GM19099 (cell line): Measurements from ENCODE around the gene NT5C1B.

Experiments
- POLR2A ChIP-seq: IDR thresholded peaks from 3 replicates; pipeline ENCODE4 v1.6.1; 2011; ENCODE audit warnings: low read depth; ENCODE audit not compliant: insufficient read length; ENCODE audit errors: extremely low read depth

NT5C1B gene

GRCh38 chr2:18604531-18604885, 15.1 kb upstream of the NT5C1B start:
- no peak for TF ChIP-seq POLR2A

- TF ChIP-seq POLR2A: no peak
Observed at GRCh38 chr2:18603854-18604530, 14.6 kb upstream of the NT5C1B start.

DNA sequence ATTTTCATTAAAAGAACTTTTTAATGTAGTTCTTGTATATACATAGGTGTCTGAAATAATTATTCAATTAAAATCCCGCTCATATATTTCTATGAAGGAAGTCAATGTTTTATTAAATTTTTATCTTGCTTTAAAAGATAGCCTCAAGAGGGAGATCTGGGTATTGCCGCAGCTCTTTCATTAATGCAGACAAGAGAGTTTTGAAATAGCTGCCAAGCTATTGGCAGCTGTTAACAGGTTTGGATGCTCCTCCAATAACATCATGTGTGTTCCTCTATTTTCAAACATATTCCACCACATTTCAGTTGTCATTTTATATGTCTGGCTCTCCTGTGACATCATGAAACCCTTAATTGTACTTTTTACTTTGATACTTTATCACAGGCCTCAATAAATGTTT, 12.9 kb upstream of the NT5C1B start:
- TF ChIP-seq POLR2A: no peak

GRCh38 chr2:18600255-18600613, 10.9 kb upstream of the NT5C1B start:
- TF ChIP-seq POLR2A: no peak

- TF ChIP-seq POLR2A: no peak
Observed at GRCh38 chr2:18599509-18600254, 10.3 kb upstream of the NT5C1B start.

DNA sequence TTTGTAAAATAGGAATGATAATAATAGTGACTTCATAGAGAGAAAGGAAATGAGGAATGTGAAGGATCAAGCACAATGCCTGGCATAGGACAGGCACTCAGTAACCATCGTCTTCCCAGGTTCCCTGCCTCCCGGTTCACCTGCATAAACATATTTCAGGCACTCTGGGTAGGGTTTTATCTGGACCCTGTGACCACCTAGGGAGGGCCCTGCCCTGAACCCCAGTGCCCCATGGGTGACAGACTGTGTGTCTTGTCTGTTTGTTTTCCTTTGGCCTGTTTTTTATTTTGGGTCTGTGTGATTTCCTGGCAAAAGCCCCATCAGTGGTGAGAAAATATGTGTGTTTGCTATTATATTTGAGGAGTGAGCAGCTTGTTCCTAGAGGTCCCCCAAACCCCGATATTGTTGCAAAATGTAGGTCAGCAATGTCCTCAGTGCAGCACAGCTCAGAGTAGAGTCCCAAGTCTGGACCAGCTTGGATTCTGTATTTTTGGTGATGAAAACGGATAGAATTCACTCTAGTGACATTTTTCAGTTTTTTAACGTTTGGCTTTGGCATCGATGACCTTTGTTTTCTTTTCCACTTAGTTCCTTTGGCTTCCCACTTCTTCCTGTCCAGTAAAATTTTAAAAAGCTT, 9.6 kb upstream of the NT5C1B start:
- TF ChIP-seq POLR2A: no peak

DNA sequence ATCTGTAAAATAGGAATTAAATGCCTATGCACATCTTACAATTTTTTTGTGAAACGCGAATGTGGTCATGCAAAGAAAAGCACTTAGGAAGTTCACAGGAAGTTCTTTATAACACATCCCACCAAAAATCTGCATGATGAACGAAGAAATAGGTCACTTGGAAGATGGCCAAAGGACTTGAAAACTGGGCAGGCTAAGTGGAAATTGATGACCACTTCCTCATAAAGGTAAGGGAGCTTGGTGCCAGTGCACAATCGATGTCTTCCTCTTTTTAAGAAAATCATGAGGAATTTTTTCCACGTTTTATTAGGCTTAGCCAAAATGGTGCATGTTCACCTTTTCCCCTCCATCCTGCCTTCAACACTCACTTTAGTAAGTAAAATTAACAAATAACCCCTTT, 8.2 kb upstream of the NT5C1B start:
- TF ChIP-seq POLR2A: no peak

DNA sequence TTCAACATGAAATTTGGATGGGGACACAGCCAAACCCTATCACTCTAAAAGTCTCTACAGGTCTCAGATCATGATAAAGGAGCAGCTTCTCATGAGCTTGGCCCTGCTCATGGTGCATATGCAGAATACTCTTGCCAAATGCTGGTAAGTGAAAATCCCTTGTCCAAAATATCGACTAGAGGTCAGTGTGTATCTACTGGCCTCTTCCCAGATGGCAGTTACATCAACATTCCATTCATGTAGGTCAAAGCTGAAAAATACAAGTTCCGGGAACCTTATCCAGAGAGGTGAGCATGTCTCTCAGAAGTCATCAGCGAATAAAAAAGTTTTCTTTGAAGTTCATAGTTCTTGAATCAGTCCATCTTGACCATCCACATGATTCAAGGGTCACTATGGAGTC, 7.6 kb upstream of the NT5C1B start:
- no peak for TF ChIP-seq POLR2A

GRCh38 chr2:18593496-18593895, 4.1 kb upstream of the NT5C1B start:
- TF ChIP-seq POLR2A: no peak

DNA sequence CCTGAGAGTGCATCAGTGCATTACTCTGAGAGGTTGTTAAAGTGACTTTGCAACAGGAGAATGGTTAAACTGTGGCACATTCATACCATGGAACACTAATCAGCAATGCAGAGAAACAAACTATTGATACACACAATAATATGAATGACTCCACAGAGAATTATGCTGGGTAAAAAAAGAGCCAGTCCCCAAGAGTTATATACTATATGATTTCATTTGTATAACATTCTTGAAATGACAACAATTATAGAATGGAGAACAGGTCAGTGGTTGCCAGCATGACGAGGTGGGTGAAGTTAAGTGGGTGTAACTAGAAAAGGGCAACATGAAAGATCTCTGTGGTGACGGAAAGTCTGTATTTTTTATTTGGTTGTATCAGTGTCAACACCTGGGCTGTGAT, 3.0 kb upstream of the NT5C1B start:
- no peak for TF ChIP-seq POLR2A

DNA sequence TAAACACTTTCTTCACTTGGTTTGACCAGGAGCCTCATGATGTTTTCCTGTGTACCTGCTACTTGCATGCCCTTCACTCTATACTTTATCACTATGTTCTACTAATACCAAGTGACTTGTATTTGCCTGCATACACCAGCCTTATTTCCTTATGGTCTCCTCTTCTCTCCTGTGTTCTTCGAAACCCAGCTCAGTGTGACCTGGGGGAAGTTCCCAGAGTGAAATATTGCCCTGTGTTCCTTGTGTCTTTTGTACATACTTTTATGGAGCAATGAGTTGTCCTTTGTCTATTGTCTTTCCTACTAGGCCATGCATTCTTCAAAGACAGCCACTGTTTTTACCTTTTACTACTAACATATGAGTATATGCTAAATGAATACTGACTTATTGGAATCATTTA, 567 bp downstream of the NT5C1B start:
- no peak for TF ChIP-seq POLR2A

DNA sequence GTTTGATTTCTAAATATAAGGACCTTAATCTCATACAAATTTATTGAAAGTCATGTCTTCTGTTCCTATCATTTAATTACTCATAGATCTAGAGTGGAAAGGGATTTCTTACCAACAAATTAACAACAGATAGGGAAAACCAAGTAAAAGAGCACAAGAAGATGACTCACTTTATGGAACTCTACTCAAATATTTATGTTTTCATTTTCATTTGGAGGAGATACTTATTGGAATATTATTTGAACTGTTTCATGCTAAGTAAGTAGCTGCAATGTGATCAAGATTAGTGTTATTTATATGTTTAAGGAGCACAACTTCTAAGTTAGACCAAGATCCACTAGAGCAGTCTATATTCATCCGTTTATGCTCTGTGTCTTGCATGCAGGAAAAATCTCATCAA, 1.3 kb downstream of the NT5C1B start:
- TF ChIP-seq POLR2A: no peak

GRCh38 chr2:18585526-18585925, 3.8 kb downstream of the NT5C1B start:
- no peak for TF ChIP-seq POLR2A

DNA sequence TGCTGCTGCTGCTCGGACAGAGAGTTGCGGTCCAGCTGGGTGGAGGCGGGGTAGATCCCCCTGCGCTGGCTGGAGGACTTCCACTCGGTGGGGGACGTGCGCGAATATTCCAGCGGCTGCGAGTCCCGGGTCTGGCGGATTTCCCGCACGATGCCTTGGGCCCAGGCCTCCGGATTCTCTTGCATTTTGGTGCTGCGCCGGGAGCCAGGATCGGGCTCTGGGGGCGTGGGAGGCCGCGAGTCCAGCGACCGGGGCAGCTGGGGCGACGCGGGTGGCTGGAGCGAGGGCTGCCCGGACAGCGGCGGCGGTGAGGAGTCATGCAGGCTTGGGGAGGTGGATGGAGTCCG, 4.8 kb downstream of the NT5C1B start:
- no peak for TF ChIP-seq POLR2A

DNA sequence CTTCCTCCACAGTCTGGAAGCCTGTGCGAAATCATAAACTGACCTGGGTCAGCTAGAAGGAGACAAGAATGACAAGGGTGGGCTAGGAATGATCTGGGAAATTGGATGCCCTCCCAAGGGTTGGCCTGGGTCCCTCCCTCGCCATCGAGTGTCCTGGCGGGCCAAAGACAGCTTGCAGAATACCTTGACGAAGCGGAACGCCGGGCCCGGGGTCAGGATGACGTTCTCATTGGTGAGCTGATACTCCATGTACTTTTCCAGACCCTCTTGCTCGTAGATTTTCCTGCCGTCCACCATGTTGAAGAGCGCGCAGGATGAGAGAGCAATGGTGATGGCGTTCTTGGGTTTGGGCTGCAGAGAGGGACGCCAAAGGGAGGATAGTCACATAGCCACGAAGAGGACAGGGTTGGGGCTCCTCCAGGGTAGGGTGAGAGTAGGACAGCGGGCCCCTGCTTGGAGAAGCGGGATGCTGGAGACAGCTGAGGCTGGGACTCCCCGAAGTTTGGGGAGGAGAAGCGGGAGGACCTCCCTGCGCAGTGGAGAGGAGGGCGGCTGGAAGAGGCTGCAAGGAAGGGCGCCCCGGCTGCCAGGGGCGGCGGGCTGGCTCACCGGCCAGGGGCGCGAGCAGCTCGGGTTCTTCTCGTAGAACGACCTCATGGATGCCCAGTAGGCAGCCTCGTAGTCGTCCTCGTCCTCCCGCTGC, 5.3 kb downstream of the NT5C1B start:
- no peak for TF ChIP-seq POLR2A

DNA sequence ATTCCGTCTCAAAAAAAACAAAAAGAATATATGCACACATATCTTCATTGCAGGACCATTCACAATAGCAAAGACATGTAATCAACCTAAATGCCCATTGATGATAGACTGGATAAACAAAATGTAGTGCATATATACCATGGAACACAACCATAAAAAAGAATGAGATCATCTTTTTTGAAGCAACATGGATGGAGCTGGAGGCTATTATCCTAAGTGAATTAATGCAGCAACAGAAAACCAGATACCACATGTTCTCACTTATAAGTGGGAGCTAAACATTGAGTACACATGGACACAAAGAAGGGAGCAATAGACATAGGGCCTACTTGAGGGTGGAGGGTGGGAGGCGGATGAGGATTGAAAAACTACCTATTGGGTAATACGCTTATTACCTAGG, 8.8 kb downstream of the NT5C1B start:
- no peak for TF ChIP-seq POLR2A
